Body of pancreas (tissue), 4 donors: ENCODE measurements around the gene PRRT2.

Experiments
- POLR2A ChIP-seq, 3 donors: fragments of 450-650 bp; IDR thresholded peaks; one replicate each; pipeline ENCODE4 v1.6.1; 2016; ENCODE audit warnings: antibody characterized with exemption in 3 of 3, mild to moderate bottlenecking in 2 of 3
- TF ChIP-seq, protein P1 (sequence below), 7 experiments: fragments of 450-650 bp in 4 of 7; fragments of 200-600 bp in 3 of 7; sonication (generic) in 3 of 7; IDR thresholded peaks; one replicate each; pipeline ENCODE4 v1.5.1; 2016 to 2019; ENCODE audit warnings: antibody characterized with exemption in 7 of 7

DNA sequence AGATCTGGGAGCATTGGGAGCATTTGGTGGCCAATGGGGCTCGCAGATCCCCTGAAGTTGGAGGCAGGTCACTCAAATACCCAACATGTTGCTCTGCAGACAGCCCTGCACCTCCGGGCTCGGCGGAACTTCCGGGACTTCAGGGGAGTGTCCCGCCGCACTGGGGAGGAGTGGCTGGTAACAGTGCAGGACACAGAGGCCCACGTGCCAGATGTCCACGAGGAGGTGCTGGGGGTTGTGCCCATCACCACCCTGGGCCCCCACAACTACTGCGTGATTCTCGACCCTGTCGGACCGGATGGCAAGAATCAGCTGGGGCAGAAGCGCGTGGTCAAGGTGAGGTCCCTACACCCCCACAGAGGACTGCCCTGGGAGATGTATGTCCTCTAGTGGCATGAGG, 24.6 kb downstream of the PRRT2 start:
- TF ChIP-seq, protein P1, sequence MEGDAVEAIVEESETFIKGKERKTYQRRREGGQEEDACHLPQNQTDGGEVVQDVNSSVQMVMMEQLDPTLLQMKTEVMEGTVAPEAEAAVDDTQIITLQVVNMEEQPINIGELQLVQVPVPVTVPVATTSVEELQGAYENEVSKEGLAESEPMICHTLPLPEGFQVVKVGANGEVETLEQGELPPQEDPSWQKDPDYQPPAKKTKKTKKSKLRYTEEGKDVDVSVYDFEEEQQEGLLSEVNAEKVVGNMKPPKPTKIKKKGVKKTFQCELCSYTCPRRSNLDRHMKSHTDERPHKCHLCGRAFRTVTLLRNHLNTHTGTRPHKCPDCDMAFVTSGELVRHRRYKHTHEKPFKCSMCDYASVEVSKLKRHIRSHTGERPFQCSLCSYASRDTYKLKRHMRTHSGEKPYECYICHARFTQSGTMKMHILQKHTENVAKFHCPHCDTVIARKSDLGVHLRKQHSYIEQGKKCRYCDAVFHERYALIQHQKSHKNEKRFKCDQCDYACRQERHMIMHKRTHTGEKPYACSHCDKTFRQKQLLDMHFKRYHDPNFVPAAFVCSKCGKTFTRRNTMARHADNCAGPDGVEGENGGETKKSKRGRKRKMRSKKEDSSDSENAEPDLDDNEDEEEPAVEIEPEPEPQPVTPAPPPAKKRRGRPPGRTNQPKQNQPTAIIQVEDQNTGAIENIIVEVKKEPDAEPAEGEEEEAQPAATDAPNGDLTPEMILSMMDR (IDR thresholded peaks at IDR 0.05), result no peak
- TF ChIP-seq POLR2A (IDR thresholded peaks at IDR 0.05), result no peak
